ENCODE results near the gene JAKMIP2. TPM values are rescaled to one million over a fixed set of nuclear protein-coding genes. Genes with fewer than 3 reads are reported as not detected.

The JAKMIP2 gene
- total and polyA plus RNA-seq, 2 donors (not counting 1 experiment from before 2014, with no cell fraction given): 1.3 to 6.5 TPM

GRCh38 chr5:147773139-147773538, 9.4 kb downstream of the JAKMIP2 start:
- H3K27me3 ChIP-seq (ENCODE audit: control insufficient read depth, insufficient read depth, low read length): no peaks in the 10 kb centered on the region
- no peaks in the 10 kb centered on the region for H3K4me1 ChIP-seq (ENCODE audit: control insufficient read depth, extremely low read depth, insufficient read depth, low read length)
- H3K9me3 ChIP-seq (ENCODE audit: control insufficient read depth, insufficient read depth, low read depth, low read length): no peaks in the 10 kb centered on the region
- TF ChIP-seq CTCF (conservative IDR thresholded peaks at IDR 0.05 in 1 of 2, IDR thresholded peaks at IDR 0.05 in 1 of 2; ENCODE audit: low read depth in 1 of 2, low read length in 2 of 2) (no peak), EZH2 (IDR thresholded peaks at IDR 0.05; ENCODE audit: low read length, missing control alignments) (no peak)
- H3K79me2 ChIP-seq (ENCODE audit: control insufficient read depth, insufficient read depth, low read length): no peaks in the 10 kb centered on the region
- no peak overlapping the region for H3K4me2 ChIP-seq (ENCODE audit: extremely low read depth, insufficient read depth, low read length)
- H3K4me3 ChIP-seq (replicated peaks in 1 of 4; ENCODE audit: control extremely low read depth in 1 of 4, insufficient read depth in 1 of 4, low read depth in 3 of 4, low read length in 4 of 4): no peak overlapping the region
- H2AFZ ChIP-seq (ENCODE audit: low read length): no peak overlapping the region
- H3K36me3 ChIP-seq (ENCODE audit: control insufficient read depth, insufficient read depth, low read length): no peaks in the 10 kb centered on the region
- H3K9ac ChIP-seq (ENCODE audit: insufficient read depth, low read length): no peak overlapping the region
- H4K20me1 ChIP-seq (ENCODE audit: control insufficient read depth, extremely low read depth, insufficient read depth, low read length): no peaks in the 10 kb centered on the region
- no peak for DNase-seq (ENCODE audit: low read depth in 2 of 2)
- H3K27ac ChIP-seq (ENCODE audit: insufficient read depth, low read length): no peak overlapping the region

GRCh38 chr5:147767048-147767447, 15.5 kb downstream of the JAKMIP2 start:
- Histone ChIP-seq H3K27ac (ENCODE audit: insufficient read depth, low read length) (no peak overlapping the region), H4K20me1 (ENCODE audit: control insufficient read depth, extremely low read depth, insufficient read depth, low read length) (no peaks in the 10 kb centered on the region), H2AFZ (ENCODE audit: low read length) (no peak overlapping the region), H3K27me3 (ENCODE audit: control insufficient read depth, insufficient read depth, low read length) (no peaks in the 10 kb centered on the region), H3K79me2 (ENCODE audit: control insufficient read depth, insufficient read depth, low read length) (no peaks in the 10 kb centered on the region), H3K4me3 (replicated peaks in 1 of 4; ENCODE audit: control extremely low read depth in 1 of 4, insufficient read depth in 1 of 4, low read depth in 3 of 4, low read length in 4 of 4) (no peak overlapping the region), H3K36me3 (ENCODE audit: control insufficient read depth, insufficient read depth, low read length) (no peaks in the 10 kb centered on the region), H3K9ac (ENCODE audit: insufficient read depth, low read length) (no peak overlapping the region), H3K9me3 (ENCODE audit: control insufficient read depth, insufficient read depth, low read depth, low read length) (no peaks in the 10 kb centered on the region), H3K4me2 (ENCODE audit: extremely low read depth, insufficient read depth, low read length) (no peak overlapping the region), H3K4me1 (ENCODE audit: control insufficient read depth, extremely low read depth, insufficient read depth, low read length) (no peaks in the 10 kb centered on the region)
- TF ChIP-seq EZH2 (IDR thresholded peaks at IDR 0.05; ENCODE audit: low read length, missing control alignments) (no peak), CTCF (conservative IDR thresholded peaks at IDR 0.05 in 1 of 2, IDR thresholded peaks at IDR 0.05 in 1 of 2; ENCODE audit: low read depth in 1 of 2, low read length in 2 of 2) (no peak)
- DNase-seq (ENCODE audit: low read depth in 2 of 2): no peak

GRCh38 chr5:147763791-147764525, 18.6 kb downstream of the JAKMIP2 start:
- no peaks in the 10 kb centered on the region for H3K36me3 ChIP-seq (ENCODE audit: control insufficient read depth, insufficient read depth, low read length)
- no peak overlapping the region for H3K27ac ChIP-seq (ENCODE audit: insufficient read depth, low read length)

More at GRCh38 chr5:147763791-147764525, 18.6 kb downstream of the JAKMIP2 start:
- Histone ChIP-seq H2AFZ (ENCODE audit: low read length) (no peak overlapping the region), H3K27me3 (ENCODE audit: control insufficient read depth, insufficient read depth, low read length) (no peaks in the 10 kb centered on the region), H3K4me2 (ENCODE audit: extremely low read depth, insufficient read depth, low read length) (no peak overlapping the region), H3K79me2 (ENCODE audit: control insufficient read depth, insufficient read depth, low read length) (no peaks in the 10 kb centered on the region), H4K20me1 (ENCODE audit: control insufficient read depth, extremely low read depth, insufficient read depth, low read length) (no peaks in the 10 kb centered on the region), H3K9ac (ENCODE audit: insufficient read depth, low read length) (no peak overlapping the region), H3K4me1 (ENCODE audit: control insufficient read depth, extremely low read depth, insufficient read depth, low read length) (no peaks in the 10 kb centered on the region), H3K4me3 (replicated peaks in 1 of 4; ENCODE audit: control extremely low read depth in 1 of 4, insufficient read depth in 1 of 4, low read depth in 3 of 4, low read length in 4 of 4) (no peak overlapping the region), H3K9me3 (ENCODE audit: control insufficient read depth, insufficient read depth, low read depth, low read length) (no peaks in the 10 kb centered on the region)
- TF ChIP-seq CTCF (conservative IDR thresholded peaks at IDR 0.05 in 1 of 2, IDR thresholded peaks at IDR 0.05 in 1 of 2; ENCODE audit: low read depth in 1 of 2, low read length in 2 of 2) (no peak), EZH2 (IDR thresholded peaks at IDR 0.05; ENCODE audit: low read length, missing control alignments) (no peak)
- DNase-seq (ENCODE audit: low read depth in 2 of 2): peak; percentile 69 to 94
